ENCODE data around the gene PITPNC1.

GRCh38 chr17:67696347-67696746, 319.3 kb downstream of the PITPNC1 start:
- no peak for TF ChIP-seq CREB1 (IDR thresholded peaks at IDR 0.05)
- no peak for TF ChIP-seq CREB1 (CRISPR knock-in tag; IDR thresholded peaks at IDR 0.05)
- TF ChIP-seq POLR2AphosphoS5 (IDR thresholded peaks at IDR 0.05; ENCODE audit: low read depth, low read length), result no peak
- TF ChIP-seq MYNN (CRISPR knock-in tag; IDR thresholded peaks at IDR 0.05; ENCODE audit: low read depth), result no peak
- TF ChIP-seq REPIN1 (CRISPR knock-in tag; IDR thresholded peaks at IDR 0.05; ENCODE audit: borderline replicate concordance, low read depth), result no peak
- no peak for TF ChIP-seq PRDM4 (CRISPR knock-in tag; IDR thresholded peaks at IDR 0.05; ENCODE audit: borderline replicate concordance)
- TF ChIP-seq NFRKB (IDR thresholded peaks at IDR 0.05), result no peak
- TF ChIP-seq DPF2 (CRISPR knock-in tag; IDR thresholded peaks at IDR 0.05; ENCODE audit: borderline replicate concordance, low read depth), result no peak
- TF ChIP-seq SP1 (IDR thresholded peaks at IDR 0.05), result no peak
- no peak for TF ChIP-seq SP1 (CRISPR knock-in tag; IDR thresholded peaks at IDR 0.05)
